ENCODE data around the gene KCNAB3. TPM values are rescaled to one million over a fixed set of nuclear protein-coding genes. Genes with fewer than 3 reads are reported as not detected.
A peak's percentile ranks its signal among the peaks of the same experiment; 100 is the strongest.

KCNAB3 gene
- polyA plus RNA-seq, 1 donor (not counting 4 experiments of a cell fraction or from before 2014, with no cell fraction given), result 2.0 TPM

GRCh38 chr17:7961421-7961820 is 31.8 kb upstream of the KCNAB3 start:
- DNase-seq (ENCODE audit: low read depth, low spot score), result no peak
- Histone ChIP-seq H3K79me2 (ENCODE audit: control insufficient read depth, insufficient read depth, low read length) (no peaks in the 10 kb centered on the region), H3K36me3 (ENCODE audit: control insufficient read depth in 2 of 2, extremely low read depth in 1 of 2, insufficient read depth in 2 of 2, low read length in 2 of 2) (no peaks in the 10 kb centered on the region), H3K9me1 (ENCODE audit: control insufficient read depth, extremely low read depth, insufficient read depth, low read length) (no peaks in the 10 kb centered on the region), H3K27ac (ENCODE audit: control insufficient read depth, insufficient read depth, low read length) (no peak overlapping the region), H3K4me2 (ENCODE audit: control insufficient read depth, extremely low read depth, insufficient read depth, low read depth, low read length) (no peak overlapping the region), H2AFZ (ENCODE audit: control insufficient read depth, low read length) (no peak overlapping the region), H3K9ac (ENCODE audit: control insufficient read depth, extremely low read depth, insufficient read depth, low read length) (no peak overlapping the region), H4K20me1 (ENCODE audit: control insufficient read depth, extremely low read depth, insufficient read depth, low read length) (no peaks in the 10 kb centered on the region), H3K4me3 (ENCODE audit: control insufficient read depth in 2 of 3, extremely low read depth in 1 of 3, insufficient read depth in 2 of 3, low read depth in 1 of 3, low read length in 3 of 3) (no peak overlapping the region), H3K4me1 (ENCODE audit: control insufficient read depth, extremely low read depth, insufficient read depth, low read length) (no peaks in the 10 kb centered on the region), H3K9me3 (ENCODE audit: control insufficient read depth, low read depth, low read length) (no peaks in the 10 kb centered on the region), H3K27me3 (ENCODE audit: control insufficient read depth, extremely low read depth, insufficient read depth, low read length) (peaks cover 5% of the 10 kb centered on the region)
- FAIRE-seq, result no peak
- no peak for TF ChIP-seq CTCF (optimal IDR thresholded peaks at IDR 0.05 in 1 of 3, IDR thresholded peaks at IDR 0.05 in 1 of 3, conservative IDR thresholded peaks at IDR 0.05 in 1 of 3; ENCODE audit: extremely low read depth in 1 of 3, insufficient read depth in 2 of 3, low read length in 3 of 3)
- dilution Hi-C loops (cut with MboI; ENCODE audit: extremely low pct_ligation_motif_present, low sequenced_read_pairs), result no loop called here

- FAIRE-seq (peak; percentile 5), DNase-seq (ENCODE audit: low read depth, low spot score) (no peak)
- no peak overlapping the region for H2AFZ ChIP-seq (ENCODE audit: control insufficient read depth, low read length)
- H3K27me3 ChIP-seq (ENCODE audit: control insufficient read depth, extremely low read depth, insufficient read depth, low read length), result peaks cover 5% of the 10 kb centered on the region
- no peaks in the 10 kb centered on the region for H3K9me1 ChIP-seq (ENCODE audit: control insufficient read depth, extremely low read depth, insufficient read depth, low read length)
- no peak overlapping the region for H3K4me3 ChIP-seq (ENCODE audit: control insufficient read depth in 2 of 3, extremely low read depth in 1 of 3, insufficient read depth in 2 of 3, low read depth in 1 of 3, low read length in 3 of 3)
- dilution Hi-C loops (cut with MboI; ENCODE audit: extremely low pct_ligation_motif_present, low sequenced_read_pairs), result no loop called here
- no peak overlapping the region for H3K9ac ChIP-seq (ENCODE audit: control insufficient read depth, extremely low read depth, insufficient read depth, low read length)
- no peaks in the 10 kb centered on the region for H3K79me2 ChIP-seq (ENCODE audit: control insufficient read depth, insufficient read depth, low read length)
- H3K9me3 ChIP-seq (ENCODE audit: control insufficient read depth, low read depth, low read length), result no peaks in the 10 kb centered on the region
- TF ChIP-seq CTCF (optimal IDR thresholded peaks at IDR 0.05 in 1 of 3, IDR thresholded peaks at IDR 0.05 in 1 of 3, conservative IDR thresholded peaks at IDR 0.05 in 1 of 3; ENCODE audit: extremely low read depth in 1 of 3, insufficient read depth in 2 of 3, low read length in 3 of 3), result no peak
- TF ChIP-seq EZH2 (IDR thresholded peaks at IDR 0.05; ENCODE audit: low read length), result no peak
- no peaks in the 10 kb centered on the region for H3K4me1 ChIP-seq (ENCODE audit: control insufficient read depth, extremely low read depth, insufficient read depth, low read length)
- H4K20me1 ChIP-seq (ENCODE audit: control insufficient read depth, extremely low read depth, insufficient read depth, low read length), result no peaks in the 10 kb centered on the region
- no peak overlapping the region for H3K4me2 ChIP-seq (ENCODE audit: control insufficient read depth, extremely low read depth, insufficient read depth, low read depth, low read length)
- H3K36me3 ChIP-seq (ENCODE audit: control insufficient read depth in 2 of 2, extremely low read depth in 1 of 2, insufficient read depth in 2 of 2, low read length in 2 of 2), result no peaks in the 10 kb centered on the region
- H3K27ac ChIP-seq (ENCODE audit: control insufficient read depth, insufficient read depth, low read length), result no peak overlapping the region
These were observed 30.0 kb upstream of the KCNAB3 start for GRCh38 chr17:7959503-7960253.
